Smooth muscle cell (in vitro differentiated cells): ENCODE data around the gene LRRC32. TPM values are rescaled to one million over a fixed set of nuclear protein-coding genes. Genes with fewer than 3 reads are reported as not detected.
"Not testable (repeated sequence)": the region's sequence is repeated elsewhere in the genome, so short reads cannot be mapped to it uniquely, and the experiment has no call there.

Experiments
- DNase-seq: peaks from one replicate; lab custom pipeline; 2025; ENCODE audit not compliant: unreplicated experiment; lab: John Stamatoyannopoulos, UW
- H2AFZ ChIP-seq: fragments of 200-600 bp; sonication (generic); 2 replicates; pipeline ENCODE4 v1.6.0; 2016; ENCODE audit warnings: antibody characterized with exemption, low read depth, mild to moderate bottlenecking
- H3F3A ChIP-seq: fragments of 200-600 bp; sonication (generic); 2 replicates; pipeline ENCODE4 v1.6.0; 2017; ENCODE audit warnings: antibody characterized with exemption, low read depth
- H3K27ac ChIP-seq: fragments of 200-600 bp; sonication (generic); 2 replicates; pipeline ENCODE4 v1.5.1; 2016; ENCODE audit warnings: low read depth, mild to moderate bottlenecking
- H3K27me3 ChIP-seq: fragments of 200-600 bp; sonication (generic); 2 replicates; pipeline ENCODE4 v1.6.1; 2016; ENCODE audit warnings: low read depth, mild to moderate bottlenecking
- H3K36me3 ChIP-seq: fragments of 200-600 bp; sonication (generic); 2 replicates; pipeline ENCODE4 v1.5.1; 2016; ENCODE audit warnings: low read depth
- H3K4me1 ChIP-seq: fragments of 200-600 bp; sonication (generic); 2 replicates; pipeline ENCODE4 v1.5.1; 2016; ENCODE audit warnings: low read depth
- H3K4me2 ChIP-seq: fragments of 200-600 bp; sonication (generic); 2 replicates; pipeline ENCODE4 v1.6.0; 2016; ENCODE audit warnings: mild to moderate bottlenecking
- H3K4me3 ChIP-seq: fragments of 200-600 bp; sonication (generic); 2 replicates; pipeline ENCODE4 v1.5.1; 2016; ENCODE audit warnings: mild to moderate bottlenecking
- H3K79me2 ChIP-seq: fragments of 200-600 bp; sonication (generic); 2 replicates; pipeline ENCODE4 v1.6.0; 2016; ENCODE audit warnings: low read depth, mild to moderate bottlenecking
- H3K9ac ChIP-seq: fragments of 200-600 bp; sonication (generic); 2 replicates; pipeline ENCODE4 v1.6.0; 2016; ENCODE audit warnings: low read depth
- H3K9me3 ChIP-seq: fragments of 200-600 bp; sonication (generic); replicated peaks from 2 replicates; pipeline ENCODE4 v1.5.1; 2016; ENCODE audit warnings: low read depth
- H4K20me1 ChIP-seq: fragments of 200-600 bp; sonication (generic); 2 replicates; pipeline ENCODE4 v1.6.0; 2016; ENCODE audit warnings: low read depth
- CTCF ChIP-seq: fragments of 200-600 bp; sonication (generic); IDR thresholded peaks from 2 replicates; pipeline ENCODE4 v1.5.1; 2017; ENCODE audit warnings: borderline replicate concordance, mild to moderate bottlenecking, antibody characterized with exemption; ENCODE audit not compliant: insufficient read depth, poor library complexity, severe bottlenecking
- WGBS: methylation state at CpG from one replicate; pipeline ENCODE4 v1.1.7; 2016; ENCODE audit warnings: low lambda C conversion rate; 5-methylcytosine and 5-hydroxymethylcytosine counted together
- polyA plus RNA-seq: library from polyadenylated mRNA; unstranded; fragments of >200 nt; fragmentation: Nextera tagmentation; extraction: Ambion mirVana; gene quantifications from 2 replicates; pipeline ENCODE4 v1.2.1, GENCODE V29; 2016
- total RNA-seq: library from RNA; depleted of rRNA; stranded (reverse); fragments of >200 nt; gene quantifications from 2 replicates; pipeline ENCODE4 v1.2.3, GENCODE V29; 2014

The LRRC32 gene
- total and polyA plus RNA-seq, 2 experiments from 2014 or later, result 171 to 444 TPM

- Histone ChIP-seq H3K4me2 (peak overlapping the region; percentile 47), H3K27ac (peak overlapping the region; percentile 94), H3K79me2 (no peaks in the 10 kb centered on the region), H4K20me1 (no peaks in the 10 kb centered on the region), H2AFZ (no peak overlapping the region), H3K4me1 (peaks cover 14% of the 10 kb centered on the region), H3K27me3 (no peaks in the 10 kb centered on the region), H3K9ac (peak overlapping the region; percentile 64), H3K4me3 (no peak overlapping the region), H3F3A (no peaks in the 10 kb centered on the region), H3K36me3 (no peaks in the 10 kb centered on the region), H3K9me3 (peaks cover 4% of the 10 kb centered on the region)
- 80% methylated on average over 5 of the region's 5 CpGs for WGBS
- no peak for TF ChIP-seq CTCF
- DNase-seq, result no peak
Observed at GRCh38 chr11:76622493-76623094, 48.0 kb downstream of the LRRC32 start.

GRCh38 chr11:76621868-76622267, 48.7 kb downstream of the LRRC32 start:
- no peak for TF ChIP-seq CTCF
- Histone ChIP-seq H3K9me3 (peaks cover 4% of the 10 kb centered on the region), H3K36me3 (no peaks in the 10 kb centered on the region), H3K27ac (peak overlapping the region; percentile 94), H3F3A (no peaks in the 10 kb centered on the region), H3K4me2 (peak overlapping the region; percentile 76), H3K4me1 (peaks cover 14% of the 10 kb centered on the region), H3K27me3 (no peaks in the 10 kb centered on the region), H3K9ac (peak overlapping the region; percentile 64), H4K20me1 (no peaks in the 10 kb centered on the region), H3K79me2 (no peaks in the 10 kb centered on the region), H3K4me3 (no peak overlapping the region), H2AFZ (no peak overlapping the region)
- 16% methylated on average over 7 of the region's 7 CpGs for WGBS
- DNase-seq, result no peak

- H3K9me3 ChIP-seq, result peaks cover 4% of the 10 kb centered on the region
- no peak for DNase-seq
- peak overlapping the region; percentile 64 for H3K9ac ChIP-seq
- 53% methylated on average over 8 of the region's 8 CpGs for WGBS
- no peak overlapping the region for H3K4me3 ChIP-seq
- no peaks in the 10 kb centered on the region for H3F3A ChIP-seq
- H3K27me3 ChIP-seq, result no peaks in the 10 kb centered on the region
- H3K27ac ChIP-seq, result peak overlapping the region; percentile 94
- H4K20me1 ChIP-seq, result no peaks in the 10 kb centered on the region
- H3K36me3 ChIP-seq, result no peaks in the 10 kb centered on the region
- no peak for TF ChIP-seq CTCF
- H3K4me1 ChIP-seq, result peaks cover 14% of the 10 kb centered on the region
- H2AFZ ChIP-seq, result no peak overlapping the region
- H3K4me2 ChIP-seq, result peak overlapping the region; percentile 76
- no peaks in the 10 kb centered on the region for H3K79me2 ChIP-seq
Observed at GRCh38 chr11:76621466-76621865, 49.1 kb downstream of the LRRC32 start.

- no peaks in the 10 kb centered on the region for H3K79me2 ChIP-seq
- no peaks in the 10 kb centered on the region for H3F3A ChIP-seq
- peak overlapping the region; percentile 76 for H3K4me2 ChIP-seq
- peaks cover 14% of the 10 kb centered on the region for H3K4me1 ChIP-seq
- no peak for TF ChIP-seq CTCF
- no peaks in the 10 kb centered on the region for H3K36me3 ChIP-seq
- H3K9me3 ChIP-seq, result peaks cover 4% of the 10 kb centered on the region
- no peaks in the 10 kb centered on the region for H4K20me1 ChIP-seq
- H3K27ac ChIP-seq, result peak overlapping the region; percentile 94
- WGBS, result 83% methylated on average over 2 of the region's 2 CpGs
- no peaks in the 10 kb centered on the region for H3K27me3 ChIP-seq
- H3K4me3 ChIP-seq, result no peak overlapping the region
- H2AFZ ChIP-seq, result no peak overlapping the region
- peak overlapping the region; percentile 64 for H3K9ac ChIP-seq
- no peak for DNase-seq
Observed at GRCh38 chr11:76620489-76620888, 50.1 kb downstream of the LRRC32 start.

- H3K27me3 ChIP-seq, H2AFZ ChIP-seq, H4K20me1 ChIP-seq, H3K36me3 ChIP-seq, H3K9ac ChIP-seq, H3K4me3 ChIP-seq, H3K79me2 ChIP-seq, H3K9me3 ChIP-seq, DNase-seq, H3K4me2 ChIP-seq, H3F3A ChIP-seq: not testable (repeated sequence)
- Histone ChIP-seq H3K4me1 (peaks cover 14% of the 10 kb centered on the region), H3K27ac (peak overlapping the region; percentile 94)
- WGBS, result 89% methylated on average over 5 of the region's 5 CpGs
Observed at GRCh38 chr11:76619801-76620200, 50.7 kb downstream of the LRRC32 start.
